ENCODE results near the gene TMSB15A.
"Not testable (repeated sequence)": the region's sequence is repeated elsewhere in the genome, so short reads cannot be mapped to it uniquely, and the experiment has no call there.

TMSB15A gene

DNA sequence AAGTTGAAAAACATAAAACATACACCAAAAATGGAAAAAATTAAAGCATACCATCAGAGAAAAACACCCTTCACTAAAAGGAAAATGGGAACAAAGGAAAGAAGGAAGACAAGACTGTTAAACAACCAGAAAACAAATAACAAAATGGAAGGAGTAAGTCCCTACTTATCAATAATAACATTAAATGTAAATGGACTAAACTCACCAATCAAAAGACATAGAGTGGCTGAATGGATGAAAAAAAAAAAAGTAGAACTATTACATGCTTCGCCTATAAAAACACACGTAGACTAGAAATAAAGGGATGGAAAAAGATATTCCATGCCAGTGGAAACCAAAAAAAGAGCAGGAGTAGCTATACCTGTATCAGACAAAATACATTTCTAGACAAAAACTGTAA is 19.4 kb upstream of the TMSB15A start:
- DNase-seq (ENCODE audit: low spot score) = no peak
- POLR2A ChIA-PET (ENCODE audit: low non-redundant PET) = no interaction called here
- no peak overlapping the region for H3K27ac ChIP-seq
- CTCF ChIA-PET = no interaction called here
- TF ChIP-seq, protein P1, sequence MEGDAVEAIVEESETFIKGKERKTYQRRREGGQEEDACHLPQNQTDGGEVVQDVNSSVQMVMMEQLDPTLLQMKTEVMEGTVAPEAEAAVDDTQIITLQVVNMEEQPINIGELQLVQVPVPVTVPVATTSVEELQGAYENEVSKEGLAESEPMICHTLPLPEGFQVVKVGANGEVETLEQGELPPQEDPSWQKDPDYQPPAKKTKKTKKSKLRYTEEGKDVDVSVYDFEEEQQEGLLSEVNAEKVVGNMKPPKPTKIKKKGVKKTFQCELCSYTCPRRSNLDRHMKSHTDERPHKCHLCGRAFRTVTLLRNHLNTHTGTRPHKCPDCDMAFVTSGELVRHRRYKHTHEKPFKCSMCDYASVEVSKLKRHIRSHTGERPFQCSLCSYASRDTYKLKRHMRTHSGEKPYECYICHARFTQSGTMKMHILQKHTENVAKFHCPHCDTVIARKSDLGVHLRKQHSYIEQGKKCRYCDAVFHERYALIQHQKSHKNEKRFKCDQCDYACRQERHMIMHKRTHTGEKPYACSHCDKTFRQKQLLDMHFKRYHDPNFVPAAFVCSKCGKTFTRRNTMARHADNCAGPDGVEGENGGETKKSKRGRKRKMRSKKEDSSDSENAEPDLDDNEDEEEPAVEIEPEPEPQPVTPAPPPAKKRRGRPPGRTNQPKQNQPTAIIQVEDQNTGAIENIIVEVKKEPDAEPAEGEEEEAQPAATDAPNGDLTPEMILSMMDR (conservative IDR thresholded peaks at IDR 0.05; ENCODE audit: low read depth) = no peak

DNA sequence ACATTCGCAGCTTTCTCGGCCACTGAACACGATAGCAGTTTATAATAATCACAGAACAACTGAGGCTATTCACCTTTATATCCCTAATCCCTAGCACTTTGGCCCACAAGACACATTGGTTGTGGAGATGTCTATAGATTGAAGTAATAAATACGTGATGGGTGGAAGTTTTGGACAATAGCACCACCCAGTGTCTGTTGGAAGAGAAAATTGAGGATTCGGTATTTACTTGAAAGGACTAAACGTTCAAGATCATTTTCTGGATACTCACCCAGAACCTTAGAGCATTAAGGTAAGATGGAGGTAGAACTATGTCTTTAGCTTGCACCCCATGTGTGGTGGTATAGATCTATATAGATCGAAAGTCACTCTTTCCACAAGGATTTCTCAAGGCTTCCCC is 787 bp upstream of the TMSB15A start:
- TF ChIP-seq, protein P1 (conservative IDR thresholded peaks at IDR 0.05; ENCODE audit: low read depth) = no peak
- no peak for DNase-seq (ENCODE audit: low spot score)
- CTCF ChIA-PET = interaction anchor here (0.9 kb wide), 1 partner anchor 166 kb away, joined by 6 read pairs; no protein-coding TSS in a partner anchor
- POLR2A ChIA-PET (ENCODE audit: low non-redundant PET) = no interaction called here
- H3K27ac ChIP-seq = no peak overlapping the region

DNA sequence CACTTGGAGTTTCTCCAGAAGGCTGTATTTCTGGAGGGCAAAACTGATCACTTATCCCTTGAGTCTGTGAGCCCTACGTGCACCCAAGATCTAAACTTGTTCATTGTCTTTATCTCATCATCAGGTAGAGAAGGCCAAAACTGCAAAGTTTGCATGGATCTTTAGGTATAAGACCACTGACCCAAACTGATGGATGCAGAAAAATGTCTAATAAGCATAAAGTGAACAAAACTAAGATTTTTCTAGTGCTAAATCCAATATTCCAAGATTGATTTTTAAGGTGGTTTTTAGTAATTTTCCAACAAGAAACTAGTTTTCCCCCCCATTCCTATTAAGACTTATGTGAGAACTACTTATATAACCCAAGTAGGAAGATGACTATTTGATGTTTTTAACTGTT is 2.0 kb downstream of the TMSB15A start:
- ChIA-PET POLR2A (ENCODE audit: low non-redundant PET) (no interaction called here), CTCF (no interaction called here)
- no peak for DNase-seq (ENCODE audit: low spot score)
- TF ChIP-seq, protein P1 (conservative IDR thresholded peaks at IDR 0.05; ENCODE audit: low read depth) = no peak
- no peak overlapping the region for H3K27ac ChIP-seq

DNA sequence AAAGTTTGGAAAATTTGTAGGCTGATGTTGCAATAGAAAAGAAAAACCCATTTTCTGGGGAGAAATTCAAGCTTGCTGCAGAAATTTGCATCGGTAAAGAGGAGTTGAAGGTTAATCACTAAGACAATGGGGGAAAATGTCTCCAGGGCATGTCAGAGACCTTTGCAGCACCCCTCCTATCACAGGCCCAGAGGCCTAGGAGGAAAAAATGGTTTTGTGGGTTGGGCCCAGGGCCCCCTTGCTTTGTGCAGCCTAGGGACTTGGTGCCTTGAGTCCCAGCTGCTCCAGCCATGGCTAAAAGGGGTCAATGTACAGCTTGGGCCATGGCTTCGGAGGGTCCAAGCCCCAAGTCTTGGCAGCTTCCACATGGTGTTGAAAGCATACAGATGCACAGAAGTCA is 17.8 kb downstream of the TMSB15A start:
- no peak for DNase-seq (ENCODE audit: low spot score)
- H3K27ac ChIP-seq = no peak overlapping the region
- POLR2A ChIA-PET (ENCODE audit: low non-redundant PET) = no interaction called here
- TF ChIP-seq, protein P1 (conservative IDR thresholded peaks at IDR 0.05; ENCODE audit: low read depth) = no peak
- CTCF ChIA-PET = no interaction called here

DNA sequence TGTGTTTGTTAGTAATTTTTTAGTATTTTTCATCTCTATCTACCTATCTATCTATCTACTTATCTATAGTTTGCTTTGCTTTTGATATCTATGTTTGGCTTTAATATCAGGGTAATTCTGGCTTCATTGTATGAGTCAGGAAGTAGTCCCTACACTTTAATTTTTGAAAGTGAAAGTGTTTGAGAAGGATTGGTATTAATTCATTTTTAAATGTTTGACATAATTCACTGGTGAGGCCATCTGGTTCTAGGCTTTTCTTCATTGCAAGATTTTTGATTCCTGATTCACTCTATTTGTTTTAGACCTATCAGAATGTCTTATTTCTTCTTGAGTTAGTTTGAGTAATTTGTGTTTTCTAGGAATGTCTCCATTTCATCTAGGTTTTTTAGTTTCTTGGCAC is 24.8 kb downstream of the TMSB15A start:
- no peak for DNase-seq (ENCODE audit: low spot score)
- POLR2A ChIA-PET (ENCODE audit: low non-redundant PET) = no interaction called here
- TF ChIP-seq, protein P1 (conservative IDR thresholded peaks at IDR 0.05; ENCODE audit: low read depth) = no peak
- CTCF ChIA-PET = no interaction called here
- H3K27ac ChIP-seq = no peak overlapping the region

DNA sequence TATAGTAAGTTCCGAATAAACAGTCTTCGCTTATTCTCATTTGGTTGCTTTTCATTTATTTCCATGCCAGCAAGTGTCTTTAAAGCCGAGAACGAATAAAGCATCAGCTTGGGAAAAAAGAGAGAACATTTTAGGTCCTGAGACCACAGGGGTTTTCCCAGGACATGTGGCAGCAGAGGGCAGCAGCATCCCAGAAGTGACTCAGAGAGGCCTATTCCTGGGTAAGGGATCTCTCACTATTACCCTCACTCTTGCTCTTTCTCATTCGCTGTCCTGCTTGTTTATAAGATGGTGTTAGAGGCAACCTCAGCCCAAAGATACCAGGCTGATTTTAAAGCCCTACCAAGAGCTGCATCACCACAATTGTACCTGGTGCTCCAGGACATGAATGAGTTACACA is 37.8 kb downstream of the TMSB15A start:
- DNase-seq (ENCODE audit: low spot score); POLR2A ChIA-PET (ENCODE audit: low non-redundant PET); H3K27ac ChIP-seq; CTCF ChIA-PET: not testable (repeated sequence)

DNA sequence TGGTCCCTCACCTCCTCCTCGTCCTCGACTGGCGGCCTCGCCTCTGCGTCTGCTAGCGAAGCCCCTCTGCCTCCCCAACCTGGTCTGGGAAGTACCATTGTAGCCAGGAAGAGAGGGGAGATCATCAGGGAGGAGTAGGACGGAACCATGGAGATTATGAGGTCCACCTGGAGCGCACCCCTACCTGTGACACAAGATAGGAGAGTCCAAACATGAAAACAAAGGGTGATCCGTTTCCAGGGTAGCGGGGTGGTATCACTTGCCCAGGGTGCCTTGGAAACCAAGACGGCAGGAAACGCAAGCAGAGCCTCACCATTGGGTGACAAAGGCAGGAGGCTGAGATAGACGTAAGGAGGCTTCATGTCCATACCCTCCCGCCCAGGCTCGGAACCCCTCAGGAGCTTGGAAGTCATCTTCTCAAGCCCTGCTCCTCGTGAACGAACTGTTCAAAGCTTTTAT is 44.7 kb downstream of the TMSB15A start, which contains the start of gene TCP11X2:
TCP11X2 (minus strand) TSS at position 51 of the 459 bp plus-strand sequence.
- CTCF ChIA-PET; POLR2A ChIA-PET (ENCODE audit: low non-redundant PET); DNase-seq (ENCODE audit: low spot score); H3K27ac ChIP-seq: not testable (repeated sequence)

DNA sequence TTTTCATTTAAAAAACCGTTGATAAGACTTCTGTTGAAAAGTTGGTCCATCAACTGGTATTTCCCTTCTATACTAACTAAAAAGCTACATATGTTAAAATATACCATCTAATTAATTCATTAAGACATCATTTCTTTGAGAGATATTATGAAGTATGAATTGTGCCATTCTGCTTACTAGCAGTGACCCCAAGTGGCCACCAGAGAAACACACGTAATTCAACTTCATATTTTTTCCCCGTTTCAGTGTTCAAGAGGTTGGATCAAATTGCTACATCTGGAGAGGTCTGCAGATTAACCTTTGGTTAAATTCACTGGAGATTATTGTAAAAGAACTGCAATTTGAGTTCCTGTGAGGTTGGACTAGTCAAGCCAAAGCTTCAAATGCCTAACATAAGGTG is 46.3 kb downstream of the TMSB15A start:
- POLR2A ChIA-PET (ENCODE audit: low non-redundant PET); DNase-seq (ENCODE audit: low spot score); CTCF ChIA-PET; H3K27ac ChIP-seq: not testable (repeated sequence)
